Panc1 (cell line): Measurements from ENCODE around the gene HPDL.

ENCODE experiments used
- POLR2AphosphoS5 ChIP-seq: IDR thresholded peaks from 2 replicates; pipeline ENCODE4 v1.6.1; 2012; ENCODE audit warnings: mild to moderate bottlenecking, low read depth, low read length, moderate library complexity
- SIN3A ChIP-seq: IDR thresholded peaks from 2 replicates; pipeline ENCODE4 v1.6.1; 2012; ENCODE audit warnings: low read depth, mild to moderate bottlenecking, low read length, moderate library complexity, borderline replicate concordance; ENCODE audit not compliant: insufficient read depth
- TCF7L2 ChIP-seq: IDR thresholded peaks from 2 replicates; pipeline ENCODE4 v1.6.1; 2011; ENCODE audit warnings: mild to moderate bottlenecking, low read depth, low read length, inconsistent platforms
- TF ChIP-seq, protein P1 (sequence below): fragments of 450-650 bp; IDR thresholded peaks from 2 replicates; pipeline ENCODE4 v1.5.1; 2017; ENCODE audit warnings: mild to moderate bottlenecking

GRCh38 chr1:45356186-45356585 is 29.5 kb downstream of the HPDL start:
- TF ChIP-seq, protein P1, sequence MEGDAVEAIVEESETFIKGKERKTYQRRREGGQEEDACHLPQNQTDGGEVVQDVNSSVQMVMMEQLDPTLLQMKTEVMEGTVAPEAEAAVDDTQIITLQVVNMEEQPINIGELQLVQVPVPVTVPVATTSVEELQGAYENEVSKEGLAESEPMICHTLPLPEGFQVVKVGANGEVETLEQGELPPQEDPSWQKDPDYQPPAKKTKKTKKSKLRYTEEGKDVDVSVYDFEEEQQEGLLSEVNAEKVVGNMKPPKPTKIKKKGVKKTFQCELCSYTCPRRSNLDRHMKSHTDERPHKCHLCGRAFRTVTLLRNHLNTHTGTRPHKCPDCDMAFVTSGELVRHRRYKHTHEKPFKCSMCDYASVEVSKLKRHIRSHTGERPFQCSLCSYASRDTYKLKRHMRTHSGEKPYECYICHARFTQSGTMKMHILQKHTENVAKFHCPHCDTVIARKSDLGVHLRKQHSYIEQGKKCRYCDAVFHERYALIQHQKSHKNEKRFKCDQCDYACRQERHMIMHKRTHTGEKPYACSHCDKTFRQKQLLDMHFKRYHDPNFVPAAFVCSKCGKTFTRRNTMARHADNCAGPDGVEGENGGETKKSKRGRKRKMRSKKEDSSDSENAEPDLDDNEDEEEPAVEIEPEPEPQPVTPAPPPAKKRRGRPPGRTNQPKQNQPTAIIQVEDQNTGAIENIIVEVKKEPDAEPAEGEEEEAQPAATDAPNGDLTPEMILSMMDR: no peak
- no peak for TF ChIP-seq SIN3A
- TF ChIP-seq TCF7L2: no peak
- no peak for TF ChIP-seq POLR2AphosphoS5
